Right lobe of liver (tissue), 6 donors: ENCODE measurements around the gene TLN1. TPM values are rescaled to one million over a fixed set of nuclear protein-coding genes. Genes with fewer than 3 reads are reported as not detected.

Source experiments
- ATAC-seq, 4 donors: fragments of 200-7000 bp; cut with Tn5 transposase; one replicate each; pipeline ENCODE4 v1.9.1; 2020; ENCODE audit warnings: mild to moderate bottlenecking in 4 of 4, moderate library complexity in 4 of 4
- DNase-seq, 3 donors: peaks; one replicate each; pipeline ENCODE4 v3.0.0-alpha.2; 2020
- H3K27ac ChIP-seq, 3 donors: fragments of 200-600 bp; one replicate each; pipeline ENCODE4 v1.8.0; 2022
- H3K27me3 ChIP-seq, 2 donors: fragments of 200-600 bp; one replicate each; pipeline ENCODE4 v1.8.0; 2022
- H3K36me3 ChIP-seq, 4 donors: fragments of 200-600 bp; sonication (generic) in 1 of 4; one replicate each; pipeline versions ENCODE4 v1.5.1 to v1.8.0; 2017 to 2022; ENCODE audit warnings: control low read depth in 1 of 4
- H3K4me1 ChIP-seq, 4 donors: fragments of 200-600 bp; sonication (generic) in 1 of 4; one replicate each; pipeline versions ENCODE4 v1.5.1 to v1.8.0; 2017 to 2022; ENCODE audit warnings: control low read depth in 1 of 4
- H3K4me3 ChIP-seq, 3 donors: fragments of 200-600 bp; one replicate each; pipeline ENCODE4 v1.8.0; 2022
- H3K9me3 ChIP-seq, 4 donors: fragments of 200-600 bp; sonication (generic) in 1 of 4; one replicate each; pipeline versions ENCODE4 v1.5.1 to v1.8.0; 2017 to 2022; ENCODE audit warnings: control low read depth in 1 of 4
- CTCF ChIP-seq, 4 donors: fragments of 200-600 bp in 3 of 4; fragments of 450-650 bp in 1 of 4; IDR thresholded peaks; one replicate each; pipeline versions ENCODE4 v1.5.1 to v1.8.0; 2016 to 2022; ENCODE audit warnings: antibody characterized with exemption in 4 of 4, mild to moderate bottlenecking in 2 of 4
- POLR2A ChIP-seq: fragments of 450-650 bp; IDR thresholded peaks from one replicate; pipeline ENCODE4 v1.6.1; 2017; ENCODE audit warnings: antibody characterized with exemption, mild to moderate bottlenecking
- WGBS: methylation state at CpG from one replicate; pipeline ENCODE4 v1.1.6; 2018; ENCODE audit warnings: low coverage, low lambda C conversion rate; ENCODE audit not compliant: insufficient coverage; ENCODE audit errors: missing lambda C conversion rate; 5-methylcytosine and 5-hydroxymethylcytosine counted together
- intact Hi-C, 2 donors: fragments of 100-400 bp; cut with DNase I; formaldehyde crosslinking; loops; one replicate each; pipeline versions ENCODE4 v1.11.2 to v1.14.1; 2022
- total RNA-seq, 6 experiments: library from RNA; depleted of rRNA in 2 of 6; stranded (reverse); fragments of >200 nt in 2 of 6; fragmentation: NEBNext Ultra II Directional in 3 of 6; extraction: Animal tissue kit (Norgen Biotek cat#: 25700) in 3 of 6; gene quantifications; one replicate each; pipeline versions ENCODE4 v1.1.0 to v1.2.4, GENCODE V29; 2016 to 2023
- donor health status: DM: no; HTN: yes; CAD: no.
- donor health status: DM: no; HTN: no; CAD: no.
- donor health status: DM: no; HTN: no; CAD: no.
- donor health status: DM: no; HTN: yes; CAD: no.
- donor health status: DM: no; HTN: yes; CAD: no.

The TLN1 gene
- total RNA-seq, 6 experiments from 2014 or later: 103 to 168 (median 128) TPM

GRCh38 chr9:35711501-35712428 is 20.2 kb downstream of the TLN1 start:
- DNase-seq: no peak
- H3K36me3 ChIP-seq: peaks cover 45 to 98% (median 76%) of the 10 kb centered on the region in 4 donors
- 89% methylated on average over 14 of the region's 21 CpGs for WGBS
- no peaks in the 10 kb centered on the region for H3K9me3 ChIP-seq
- no peaks in the 10 kb centered on the region for H3K4me1 ChIP-seq
- no peak for TF ChIP-seq POLR2A
- TF ChIP-seq CTCF (IDR thresholded peaks at IDR 0.05): no peak
- no peaks in the 10 kb centered on the region for H3K27me3 ChIP-seq
- no peak overlapping the region for H3K4me3 ChIP-seq
- intact Hi-C loops: no loop called here
- ATAC-seq: no peak
- no peak overlapping the region for H3K27ac ChIP-seq

- no peak overlapping the region for H3K4me3 ChIP-seq
- no peaks in the 10 kb centered on the region for H3K9me3 ChIP-seq
- H3K27me3 ChIP-seq: no peaks in the 10 kb centered on the region
- intact Hi-C loops: no loop called here
- TF ChIP-seq CTCF (IDR thresholded peaks at IDR 0.05) (no peak), POLR2A (no peak)
- peaks cover 46 to 98% (median 76%) of the 10 kb centered on the region in 4 donors for H3K36me3 ChIP-seq
- 78% methylated on average over 7 of the region's 7 CpGs for WGBS
- DNase-seq: no peak
- no peak overlapping the region for H3K27ac ChIP-seq
- H3K4me1 ChIP-seq: no peaks in the 10 kb centered on the region
- no peak for ATAC-seq
Measured at GRCh38 chr9:35710818-35711500, 21.0 kb downstream of the TLN1 start.

GRCh38 chr9:35708146-35708545 is 23.8 kb downstream of the TLN1 start:
- TF ChIP-seq POLR2A (no peak), CTCF (IDR thresholded peaks at IDR 0.05) (no peak)
- WGBS: 97% methylated on average over 3 of the region's 4 CpGs
- DNase-seq (no peak), ATAC-seq (no peak)
- H3K4me3 ChIP-seq: no peak overlapping the region
- H3K27ac ChIP-seq: no peak overlapping the region
- H3K27me3 ChIP-seq: no peaks in the 10 kb centered on the region
- peaks cover 46 to 98% (median 69%) of the 10 kb centered on the region in 4 donors for H3K36me3 ChIP-seq
- no peaks in the 10 kb centered on the region for H3K4me1 ChIP-seq
- intact Hi-C loops: no loop called here
- no peaks in the 10 kb centered on the region for H3K9me3 ChIP-seq

- Histone ChIP-seq H3K4me3 (no peak overlapping the region), H3K36me3 (peaks cover 49 to 98% (median 73%) of the 10 kb centered on the region in 4 donors), H3K4me1 (no peaks in the 10 kb centered on the region), H3K9me3 (no peaks in the 10 kb centered on the region), H3K27ac (no peak overlapping the region), H3K27me3 (no peaks in the 10 kb centered on the region)
- intact Hi-C loops: no loop called here
- 83% methylated on average over 3 of the region's 10 CpGs for WGBS
- DNase-seq: no peak
- no peak for TF ChIP-seq POLR2A
- TF ChIP-seq CTCF (IDR thresholded peaks at IDR 0.05): no peak
- no peak for ATAC-seq
Measured at GRCh38 chr9:35706951-35707350, 25.0 kb downstream of the TLN1 start.
